Ishikawa (cell line): ENCODE results near the gene ZNF354C.

Experiments
- EGR1 ChIP-seq: IDR thresholded peaks from 2 replicates; pipeline ENCODE4 v1.6.1; 2012
- EP300 ChIP-seq: IDR thresholded peaks from 2 replicates; pipeline ENCODE4 v1.6.1; 2012; ENCODE audit warnings: borderline replicate concordance
- FOXM1 ChIP-seq: IDR thresholded peaks from 2 replicates; pipeline ENCODE4 v1.6.1; 2012; ENCODE audit warnings: low read depth, borderline replicate concordance
- NFIC ChIP-seq: IDR thresholded peaks from 2 replicates; pipeline ENCODE4 v1.6.1; 2012
- RAD21 ChIP-seq: IDR thresholded peaks from 2 replicates; pipeline ENCODE4 v1.6.1; 2012; ENCODE audit warnings: low read depth
- REST ChIP-seq: IDR thresholded peaks from 2 replicates; pipeline ENCODE4 v1.6.1; 2012; ENCODE audit warnings: low read depth, mild to moderate bottlenecking
- TAF1 ChIP-seq: IDR thresholded peaks from 2 replicates; pipeline ENCODE4 v1.6.1; 2012; ENCODE audit warnings: low read depth, mild to moderate bottlenecking
- YY1 ChIP-seq: IDR thresholded peaks from 2 replicates; pipeline ENCODE4 v1.6.1; 2012; ENCODE audit warnings: low read depth
- TF ChIP-seq, protein P1 (sequence below): IDR thresholded peaks from 2 replicates; pipeline ENCODE4 v1.6.1; 2012
- TF ChIP-seq, protein P2 (sequence below): IDR thresholded peaks from 2 replicates; pipeline ENCODE4 v1.6.1; 2012

DNA sequence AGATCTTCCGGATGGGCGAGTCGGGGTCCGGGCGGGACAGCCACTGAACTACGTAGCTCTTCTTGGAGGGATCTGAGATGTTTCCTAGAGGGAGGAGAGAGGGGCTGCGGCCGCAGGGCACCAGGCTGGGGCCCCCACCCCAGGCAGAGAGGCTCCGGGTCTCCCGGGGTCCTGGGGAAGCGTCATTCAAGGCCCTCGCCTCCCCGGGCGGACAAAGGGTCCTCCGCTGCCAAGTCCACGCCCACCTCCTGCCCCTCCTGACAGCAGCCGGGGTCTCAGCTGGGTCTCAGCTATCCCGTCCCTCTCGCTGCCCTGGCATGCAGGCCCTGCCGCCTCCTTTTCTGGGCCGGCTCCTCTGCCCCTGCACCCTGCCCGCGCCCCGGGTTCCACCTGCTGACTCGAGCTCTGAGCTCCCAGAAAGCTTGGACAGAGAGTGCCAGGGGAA lies 61.5 kb downstream of the ZNF354C start:
- TF ChIP-seq TAF1 (no peak), REST (no peak), YY1 (no peak), FOXM1 (no peak), EP300 (no peak), NFIC (no peak), EGR1 (no peak), RAD21 (no peak)
- TF ChIP-seq, protein P1, sequence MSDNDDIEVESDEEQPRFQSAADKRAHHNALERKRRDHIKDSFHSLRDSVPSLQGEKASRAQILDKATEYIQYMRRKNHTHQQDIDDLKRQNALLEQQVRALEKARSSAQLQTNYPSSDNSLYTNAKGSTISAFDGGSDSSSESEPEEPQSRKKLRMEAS: no peak
- TF ChIP-seq, protein P2, sequence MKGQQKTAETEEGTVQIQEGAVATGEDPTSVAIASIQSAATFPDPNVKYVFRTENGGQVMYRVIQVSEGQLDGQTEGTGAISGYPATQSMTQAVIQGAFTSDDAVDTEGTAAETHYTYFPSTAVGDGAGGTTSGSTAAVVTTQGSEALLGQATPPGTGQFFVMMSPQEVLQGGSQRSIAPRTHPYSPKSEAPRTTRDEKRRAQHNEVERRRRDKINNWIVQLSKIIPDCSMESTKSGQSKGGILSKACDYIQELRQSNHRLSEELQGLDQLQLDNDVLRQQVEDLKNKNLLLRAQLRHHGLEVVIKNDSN: no peak
